ENCODE measurements around the gene PLRG1. TPM values are rescaled to one million over a fixed set of nuclear protein-coding genes. Genes with fewer than 3 reads are reported as not detected.

PLRG1 gene
- total RNA-seq, 3 donors from 2014 or later: 38.1 to 61.2 (median 54.4) TPM

DNA sequence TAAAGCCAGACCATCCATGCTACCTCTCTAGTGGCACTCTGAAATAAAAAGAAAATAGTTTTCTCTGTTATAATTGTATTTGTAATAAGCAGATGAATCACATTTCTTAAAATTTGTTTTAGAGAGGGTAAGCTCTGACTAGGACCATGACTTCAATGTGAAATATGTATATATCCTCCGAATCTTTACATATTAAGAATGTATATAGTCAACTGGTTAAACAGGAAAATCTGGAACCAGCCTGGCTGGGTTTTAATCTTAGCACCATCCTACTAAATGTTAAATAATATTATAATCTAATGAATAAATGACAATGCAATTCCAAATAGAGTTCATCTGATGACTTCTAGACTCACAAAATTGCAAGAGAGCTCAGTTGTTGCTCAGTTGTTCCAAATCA, 14.1 kb upstream of the PLRG1 start:
- Histone ChIP-seq H3K27me3 (no peaks in the 10 kb centered on the region), H3K36me3 (no peaks in the 10 kb centered on the region), H3K4me1 (no peaks in the 10 kb centered on the region), H3K9me3 (no peaks in the 10 kb centered on the region), H3K4me3 (no peak overlapping the region), H3K27ac (no peak overlapping the region)
- intact Hi-C loops (cut with DNase I; ENCODE audit: low total_unique reads): no loop called here
- DNase-seq (ENCODE audit: low spot score in 2 of 2): no peak
- TF ChIP-seq CTCF (IDR thresholded peaks at IDR 0.05) (no peak), POLR2A (IDR thresholded peaks at IDR 0.05) (no peak)

GRCh38 chr4:154562697-154563254, 12.6 kb upstream of the PLRG1 start, which contains the start of gene FGB:
TSS of gene FGB (plus strand) at chr4:154563011. CDS start at chr4:154563019, 8 bp downstream.
- H3K27me3 ChIP-seq: no peaks in the 10 kb centered on the region

GRCh38 chr4:154560824-154561231, 10.6 kb upstream of the PLRG1 start:
- no peaks in the 10 kb centered on the region for H3K27me3 ChIP-seq
- no peak overlapping the region for H3K27ac ChIP-seq
- no peak for DNase-seq (ENCODE audit: low spot score in 2 of 2)
- TF ChIP-seq CTCF (IDR thresholded peaks at IDR 0.05) (no peak), POLR2A (IDR thresholded peaks at IDR 0.05) (no peak), POLR2AphosphoS5 (IDR thresholded peaks at IDR 0.05) (no peak)
- intact Hi-C loops (cut with DNase I; ENCODE audit: low total_unique reads): no loop called here
- no peaks in the 10 kb centered on the region for H3K36me3 ChIP-seq
- H3K4me1 ChIP-seq: no peaks in the 10 kb centered on the region
- H3K9me3 ChIP-seq: no peaks in the 10 kb centered on the region
- no peak overlapping the region for H3K4me3 ChIP-seq

More at GRCh38 chr4:154562697-154563254, 12.6 kb upstream of the PLRG1 start, which contains the start of gene FGB:
- no peaks in the 10 kb centered on the region for H3K9me3 ChIP-seq
- DNase-seq (ENCODE audit: low spot score in 2 of 2): no peak
- intact Hi-C loops (cut with DNase I; ENCODE audit: low total_unique reads): no loop called here
- H3K4me1 ChIP-seq: no peaks in the 10 kb centered on the region
- no peak within 1 kb of the TSS for H3K4me3 ChIP-seq
- TF ChIP-seq POLR2AphosphoS5 (IDR thresholded peaks at IDR 0.05): no peak
- TF ChIP-seq POLR2A (IDR thresholded peaks at IDR 0.05): no peak
- no peak for TF ChIP-seq CTCF (IDR thresholded peaks at IDR 0.05)
- no peaks in the 10 kb centered on the region for H3K36me3 ChIP-seq
- no peak within 1 kb of the TSS for H3K27ac ChIP-seq

GRCh38 chr4:154560419-154560801, 10.2 kb upstream of the PLRG1 start:
- Histone ChIP-seq H3K9me3 (no peaks in the 10 kb centered on the region), H3K4me1 (no peaks in the 10 kb centered on the region), H3K36me3 (no peaks in the 10 kb centered on the region), H3K27me3 (no peaks in the 10 kb centered on the region), H3K4me3 (no peak overlapping the region), H3K27ac (no peak overlapping the region)
- TF ChIP-seq CTCF (IDR thresholded peaks at IDR 0.05): no peak
- no peak for TF ChIP-seq POLR2AphosphoS5 (IDR thresholded peaks at IDR 0.05)
- TF ChIP-seq POLR2A (IDR thresholded peaks at IDR 0.05): no peak
- DNase-seq (ENCODE audit: low spot score in 2 of 2): no peak
- intact Hi-C loops (cut with DNase I; ENCODE audit: low total_unique reads): no loop called here

DNA sequence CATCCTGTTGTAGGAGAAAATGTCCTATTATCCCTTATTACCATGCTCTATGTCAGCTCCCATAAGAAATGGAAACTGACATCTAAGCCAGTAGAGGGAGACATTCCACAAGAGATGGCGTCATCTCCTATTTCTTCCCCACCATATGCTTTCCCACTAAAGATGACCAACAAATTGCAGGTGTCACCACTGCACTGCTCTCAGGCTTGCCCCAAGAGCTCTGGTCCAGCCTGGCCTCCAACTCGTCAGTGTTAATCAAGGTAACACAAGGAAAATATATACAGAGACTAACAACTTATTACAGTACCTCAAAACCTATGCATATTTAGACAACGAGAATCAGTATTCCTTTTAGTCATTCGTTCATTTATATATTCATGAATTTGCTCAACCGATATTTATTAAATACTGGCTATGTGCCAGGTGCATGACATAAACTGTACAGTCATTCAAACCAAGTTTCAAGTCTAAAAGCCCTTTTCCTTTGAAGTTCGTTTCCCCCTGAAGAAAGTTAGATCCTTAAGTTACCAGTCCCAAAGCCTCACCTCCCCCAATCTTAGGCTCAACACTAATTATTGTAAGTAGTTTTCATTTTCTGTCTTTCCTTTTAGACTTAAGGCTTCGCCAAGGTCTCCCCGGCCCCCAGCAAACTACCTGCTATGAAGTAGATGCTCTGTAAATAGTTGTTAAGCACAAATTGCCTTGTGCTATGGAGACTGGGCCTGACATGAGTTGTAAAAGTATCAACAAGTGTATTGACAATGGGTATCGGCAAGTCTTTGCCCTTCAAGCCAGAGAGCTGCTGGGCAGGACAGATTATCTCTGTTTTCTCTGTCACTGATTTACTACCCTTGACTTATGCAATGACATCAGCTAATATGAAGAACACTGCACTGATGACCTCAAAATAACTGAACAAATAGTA, 9.6 kb upstream of the PLRG1 start:
- TF ChIP-seq CTCF (IDR thresholded peaks at IDR 0.05): peak in 1 of 3 donors; percentile 24
- no peak for TF ChIP-seq POLR2A (IDR thresholded peaks at IDR 0.05)
- no peak for DNase-seq (ENCODE audit: low spot score in 2 of 2)
- H3K4me1 ChIP-seq: no peaks in the 10 kb centered on the region
- no peaks in the 10 kb centered on the region for H3K9me3 ChIP-seq
- no peaks in the 10 kb centered on the region for H3K27me3 ChIP-seq
- H3K27ac ChIP-seq: no peak overlapping the region
- H3K36me3 ChIP-seq: no peaks in the 10 kb centered on the region
- intact Hi-C loops (cut with DNase I; ENCODE audit: low total_unique reads): no loop called here
- H3K4me3 ChIP-seq: no peak overlapping the region

Measured in breast epithelium (tissue), 4 donors.